GM18870 (cell line): ENCODE results near the gene SH3PXD2B.
"Not testable (repeated sequence)": the region's sequence is repeated elsewhere in the genome, so short reads cannot be mapped to it uniquely, and the experiment has no call there.

Source experiments
- ATAC-seq: cut with Tn5 transposase; IDR thresholded peaks from one replicate; pipeline ENCODE4 v1.9.1; 2021; ENCODE audit warnings: moderate library complexity; ENCODE audit not compliant: unreplicated experiment

The SH3PXD2B gene

DNA sequence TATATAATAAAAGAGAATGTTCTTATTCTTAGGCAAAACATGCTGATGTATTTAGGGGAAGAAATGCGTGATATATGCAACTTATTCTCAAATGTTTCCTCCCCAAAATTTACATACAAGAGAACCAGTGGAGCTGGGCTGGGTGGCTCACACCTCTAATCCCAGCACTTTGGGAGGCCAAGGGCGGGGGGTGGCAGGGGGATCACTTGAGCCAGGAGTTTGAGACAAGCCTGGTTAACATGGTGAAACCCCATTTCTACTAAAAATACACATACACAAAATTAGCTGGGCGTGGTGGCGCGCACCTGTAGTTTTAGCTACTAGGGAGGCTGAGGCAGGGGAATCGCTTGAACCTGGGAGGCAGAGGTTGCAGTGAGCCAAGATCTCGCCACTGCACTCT lies 143.3 kb downstream of the SH3PXD2B start:
- no peak for ATAC-seq

DNA sequence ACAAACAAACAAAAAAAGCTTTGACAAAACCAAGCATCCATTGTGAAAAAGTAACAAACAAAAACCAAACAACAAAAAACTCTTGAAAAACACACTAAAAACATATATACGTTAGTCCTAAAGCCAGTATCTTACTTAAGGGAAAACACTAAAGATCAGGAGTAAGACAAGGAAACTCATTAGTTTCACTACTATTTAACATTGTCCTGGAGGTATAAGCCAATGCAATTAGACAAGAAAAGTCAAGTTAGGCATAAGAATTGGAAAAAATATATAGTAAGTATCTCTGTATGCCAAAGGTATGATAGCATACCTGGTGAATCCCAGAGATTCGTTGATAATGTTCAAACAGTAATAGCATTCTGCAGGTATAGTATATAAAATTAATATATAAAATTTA lies 148.9 kb downstream of the SH3PXD2B start:
- no peak for ATAC-seq

DNA sequence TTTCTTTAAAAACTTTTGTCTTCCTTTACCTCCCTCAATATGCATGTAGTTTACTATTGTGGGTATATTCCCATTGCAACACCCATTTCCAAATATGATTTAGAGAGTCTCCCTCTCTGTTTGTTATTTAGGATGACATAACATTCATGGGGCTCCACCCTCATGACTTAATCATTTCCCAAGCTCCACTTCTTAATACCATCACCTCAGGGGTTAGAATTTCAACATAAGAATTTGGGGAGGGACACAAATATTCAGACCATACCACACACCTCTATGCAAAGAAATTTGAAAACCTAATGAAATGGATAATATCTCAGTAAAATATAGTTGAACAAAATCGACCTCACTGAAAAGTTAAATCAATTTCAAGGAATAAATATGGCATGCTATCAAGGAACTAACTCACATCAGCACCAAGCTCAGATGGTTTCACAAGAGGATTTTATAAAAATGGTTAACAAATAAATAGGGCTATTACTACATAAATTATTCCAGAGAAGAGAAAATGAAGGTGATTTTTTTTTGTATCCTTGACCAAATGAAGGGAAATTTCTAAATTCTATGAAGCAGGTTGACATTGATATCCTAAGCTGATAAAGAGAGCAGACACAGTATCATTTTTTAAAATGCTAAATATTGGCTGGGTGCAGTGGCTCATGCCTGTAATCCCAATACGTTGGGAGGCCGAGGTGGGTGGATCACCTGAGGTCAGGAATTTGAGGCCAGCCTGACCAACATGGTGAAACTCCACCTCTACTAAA lies 150.6 kb downstream of the SH3PXD2B start:
- no peak for ATAC-seq

DNA sequence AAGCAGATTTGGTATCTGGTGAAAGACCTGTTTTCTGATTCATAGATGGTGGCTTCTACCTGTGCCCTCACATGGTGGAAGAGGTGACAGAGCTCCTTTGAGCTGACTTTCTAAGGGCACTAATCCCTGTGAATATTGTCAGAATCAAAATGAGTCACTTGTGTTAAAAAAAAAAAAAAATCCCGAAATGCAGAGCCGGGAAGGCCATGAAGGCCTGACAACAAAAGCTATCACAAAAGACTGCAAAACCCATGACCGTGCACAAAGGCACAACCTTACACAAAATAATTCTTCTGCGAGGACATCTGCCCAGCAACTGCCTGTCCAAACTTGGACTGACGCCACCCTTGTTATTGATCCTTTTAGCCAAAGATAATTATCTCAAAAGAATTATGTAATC lies 151.2 kb downstream of the SH3PXD2B start:
- no peak for ATAC-seq

DNA sequence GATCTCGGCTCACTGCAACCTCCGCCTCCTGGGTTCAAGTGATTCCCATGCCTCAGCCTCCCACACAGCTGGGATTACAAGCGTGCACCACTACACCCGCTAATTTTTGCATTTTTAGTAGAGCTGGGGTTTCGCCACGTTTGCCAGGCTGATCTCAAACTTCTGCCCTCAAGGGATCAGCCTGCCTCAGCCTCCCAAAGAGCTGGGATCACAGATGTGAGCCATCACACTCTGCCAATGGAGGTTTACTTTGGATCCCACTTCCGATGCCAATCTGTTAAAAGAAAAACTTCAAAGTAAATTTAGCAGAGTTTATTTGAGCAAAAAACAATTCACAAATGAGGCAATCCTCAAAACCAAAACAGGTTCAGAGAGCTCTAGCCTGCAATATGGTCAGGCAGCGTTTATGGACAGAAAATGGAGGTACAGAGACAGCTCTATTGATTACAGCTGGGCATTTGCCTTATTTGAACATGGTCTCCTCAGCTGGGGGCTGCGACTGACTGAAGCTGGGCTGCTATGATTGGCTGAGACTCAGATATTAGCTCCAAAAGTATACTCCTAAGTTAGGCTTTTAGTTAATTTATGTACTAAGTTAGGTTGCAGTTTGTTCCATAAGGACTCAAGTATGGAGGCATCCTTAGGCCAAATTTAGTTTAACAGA lies 152.1 kb downstream of the SH3PXD2B start:
- no peak for ATAC-seq

DNA sequence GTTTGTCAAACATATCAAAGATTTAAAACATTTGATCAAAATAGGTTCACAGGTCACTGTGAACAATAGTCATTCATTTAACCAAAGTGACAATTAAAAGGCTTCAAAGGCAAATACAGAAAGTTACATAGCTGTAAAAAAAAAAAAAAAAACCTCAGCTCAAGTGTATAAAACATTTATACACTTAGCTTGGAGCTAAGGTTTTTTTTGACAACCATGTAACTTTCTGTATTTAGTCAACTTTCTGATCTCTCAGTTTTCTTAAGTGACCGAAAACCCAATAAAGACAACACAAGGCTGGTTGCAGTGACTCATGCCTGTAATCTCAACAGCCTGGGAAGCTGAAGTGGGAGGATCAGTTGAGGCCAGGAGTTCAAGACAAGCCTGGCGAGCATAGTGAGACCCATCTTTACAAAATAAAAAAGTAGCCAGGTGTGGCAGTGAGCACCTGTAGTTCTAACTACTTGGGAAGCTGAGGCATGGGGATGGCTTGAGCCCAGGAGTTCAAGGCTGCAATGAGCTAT lies 154.3 kb downstream of the SH3PXD2B start:
- ATAC-seq = no peak

DNA sequence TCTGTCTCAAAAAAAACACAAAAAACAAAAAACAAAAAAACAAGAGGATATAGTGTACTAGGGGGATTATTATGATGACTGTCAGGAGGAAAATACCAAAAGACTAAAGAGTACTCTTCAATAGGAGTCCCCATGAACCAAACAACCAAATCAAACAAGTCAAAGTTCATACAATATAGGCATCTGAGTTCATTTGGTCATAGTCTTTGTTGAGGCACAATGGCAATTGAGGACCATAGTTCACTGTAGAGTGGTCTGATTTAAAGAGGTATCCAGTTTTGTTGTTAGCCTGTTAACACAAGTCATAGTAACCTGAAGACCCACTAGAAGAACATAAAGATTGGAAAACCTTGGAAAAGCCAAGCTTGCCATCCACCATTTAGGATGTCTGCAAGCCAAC lies 159.5 kb downstream of the SH3PXD2B start:
- no peak for ATAC-seq

DNA sequence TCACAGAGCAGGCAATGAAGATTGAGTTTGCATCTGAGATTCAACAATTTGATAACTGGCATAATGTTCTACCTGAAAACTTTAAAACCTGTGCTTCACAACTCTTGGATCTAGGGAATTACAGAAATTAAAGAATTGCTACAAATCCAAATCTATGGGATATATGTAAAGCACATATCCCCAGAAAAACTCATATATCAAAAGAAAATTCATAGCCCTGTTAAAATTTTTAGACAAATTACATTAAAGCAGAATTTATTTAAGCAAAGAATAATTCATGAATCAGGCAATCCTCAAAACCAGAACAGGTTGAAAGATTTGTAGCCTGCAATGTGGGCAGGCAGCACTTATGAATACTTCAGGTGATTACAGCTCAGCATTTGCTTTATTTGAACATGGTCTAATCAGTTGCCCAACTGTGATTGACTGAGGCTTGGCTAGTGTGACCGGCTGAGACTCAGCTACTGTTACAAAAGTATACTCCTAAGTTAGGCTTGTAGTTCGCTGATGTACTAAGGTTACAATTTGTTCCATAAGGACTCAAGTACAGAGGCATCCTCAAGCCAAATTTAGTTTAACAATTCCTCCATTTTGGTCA lies 160.5 kb downstream of the SH3PXD2B start:
- no peak for ATAC-seq

DNA sequence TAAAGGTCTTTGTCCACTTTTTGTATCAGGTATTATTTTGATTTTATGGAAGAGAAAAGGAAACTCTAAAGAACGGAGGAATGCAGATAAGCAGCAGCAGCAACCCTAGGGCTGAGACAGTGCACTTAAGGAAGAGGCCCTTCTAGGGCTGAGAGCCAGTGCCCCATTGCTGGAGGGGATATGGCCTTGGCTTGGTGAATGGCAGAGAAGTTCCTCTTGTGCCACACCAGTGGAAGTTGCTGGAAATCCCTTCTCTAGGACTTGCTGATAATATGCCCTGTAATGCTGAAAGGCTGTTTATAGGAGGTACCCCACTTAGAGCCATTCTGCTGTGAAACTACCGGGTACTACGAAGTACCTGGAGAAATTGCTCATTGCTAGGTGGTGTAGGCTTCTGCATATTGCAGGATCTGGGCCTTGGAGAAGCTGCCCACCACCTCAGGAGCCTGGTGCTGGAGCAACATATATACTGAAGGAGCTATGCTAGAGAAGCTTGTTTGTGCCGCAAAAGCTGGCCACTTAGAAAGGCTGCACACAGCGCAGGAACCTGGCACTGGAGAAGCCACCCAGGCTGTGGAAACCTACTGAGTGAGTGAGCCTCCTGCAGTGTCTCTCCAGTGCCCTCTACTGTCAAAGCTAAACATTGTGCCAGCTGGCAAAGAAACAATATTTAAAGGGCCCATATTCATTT lies 161.1 kb downstream of the SH3PXD2B start:
- peak; percentile 81 for ATAC-seq

DNA sequence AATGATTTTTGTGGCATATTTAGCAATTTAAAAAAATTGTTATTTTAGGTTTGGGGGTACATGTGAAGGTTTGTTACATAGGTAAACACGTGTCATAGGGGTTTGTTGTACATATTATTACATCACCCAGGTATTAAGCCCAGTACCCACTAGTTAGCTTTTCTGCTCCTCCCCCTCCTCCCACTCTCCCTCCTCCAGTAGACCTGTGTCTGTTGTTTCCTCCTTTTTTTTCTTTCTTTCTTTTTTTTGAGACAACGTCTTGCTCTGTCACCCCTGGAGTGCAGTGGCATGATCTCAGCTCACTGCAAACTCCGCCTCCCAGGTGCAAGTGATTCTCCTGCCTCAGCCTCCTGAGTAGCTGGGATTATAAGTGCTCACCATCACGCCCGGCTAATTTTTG lies 162.5 kb downstream of the SH3PXD2B start:
- not testable (repeated sequence) for ATAC-seq

DNA sequence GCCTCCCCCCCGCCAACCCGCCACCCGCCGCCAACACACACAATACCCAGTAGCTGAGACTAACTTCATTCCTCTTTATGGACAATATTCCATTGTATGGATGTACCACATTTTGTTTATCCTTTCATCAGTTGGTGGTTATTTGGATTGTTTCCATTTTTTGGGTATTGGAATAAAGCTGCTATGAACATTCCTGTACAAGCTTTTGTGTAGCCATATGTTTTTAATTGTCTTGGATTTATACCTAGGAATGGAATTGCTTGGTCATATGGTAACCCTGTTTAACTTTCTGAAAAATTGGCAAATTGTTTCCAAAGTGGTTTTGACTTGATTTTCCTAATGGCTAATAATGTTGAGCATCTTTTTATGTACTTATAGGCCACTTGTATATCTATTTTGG lies 165.9 kb downstream of the SH3PXD2B start:
- no peak for ATAC-seq

DNA sequence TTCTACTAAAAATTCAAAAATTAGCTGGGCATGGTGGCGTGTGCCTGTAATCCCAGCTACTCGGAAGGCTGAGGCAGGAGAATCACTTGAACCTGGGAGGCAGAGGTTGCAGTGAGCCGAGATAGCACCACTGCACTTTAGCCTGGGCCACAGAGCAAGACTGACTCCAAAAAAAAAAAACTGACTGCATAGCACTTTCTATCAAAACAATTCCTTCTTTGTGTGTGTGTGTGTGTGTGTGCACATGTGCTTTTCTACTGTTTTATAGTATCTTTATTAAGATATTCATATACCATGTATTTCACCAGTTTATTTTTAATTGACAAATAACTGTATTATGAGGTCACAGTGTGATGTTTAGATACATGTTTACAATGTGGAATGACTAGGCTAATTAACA lies 167.2 kb downstream of the SH3PXD2B start:
- ATAC-seq = not testable (repeated sequence)

DNA sequence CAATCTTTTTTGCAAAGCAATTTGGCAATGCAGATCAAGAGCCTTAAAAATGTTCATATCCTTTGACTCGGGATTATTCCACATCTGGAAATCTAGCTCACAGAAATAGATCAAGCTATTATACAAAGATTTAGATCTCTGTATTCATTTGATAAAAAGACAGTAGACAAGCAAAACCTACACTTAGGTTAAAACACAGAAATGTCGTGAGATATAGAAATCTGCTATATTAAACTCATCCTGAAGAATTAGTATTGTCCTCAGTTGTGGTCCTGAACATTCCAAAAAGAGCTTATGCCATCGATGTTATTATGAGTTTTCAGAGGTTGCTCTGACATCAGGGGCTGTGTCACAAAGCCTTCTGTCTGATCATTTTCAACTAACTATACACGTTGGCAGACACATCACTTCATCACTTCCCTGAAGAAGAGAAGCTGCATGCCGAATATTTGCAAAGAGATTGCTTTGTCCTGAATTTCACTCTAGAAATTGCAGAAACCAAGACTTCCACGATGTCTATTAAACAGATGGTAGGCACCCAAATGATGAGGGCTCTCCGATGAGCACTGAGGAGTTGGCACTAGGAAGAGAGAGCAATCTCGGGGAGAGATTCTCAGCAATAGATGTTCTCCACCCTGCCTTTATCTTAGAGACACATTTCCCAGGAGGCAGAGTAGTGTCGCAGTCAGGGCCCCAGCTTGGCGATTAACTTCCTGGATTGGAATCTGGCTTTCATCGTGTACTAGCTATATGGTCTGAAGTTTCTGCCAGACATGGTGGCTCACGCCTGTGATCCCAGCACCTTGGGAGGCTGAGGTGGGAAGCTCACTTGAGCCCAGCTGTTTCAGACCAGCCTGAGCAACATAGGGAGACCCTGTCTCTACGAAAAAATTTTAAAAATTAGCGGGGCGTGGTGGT lies 168.8 kb downstream of the SH3PXD2B start:
- no peak for ATAC-seq

DNA sequence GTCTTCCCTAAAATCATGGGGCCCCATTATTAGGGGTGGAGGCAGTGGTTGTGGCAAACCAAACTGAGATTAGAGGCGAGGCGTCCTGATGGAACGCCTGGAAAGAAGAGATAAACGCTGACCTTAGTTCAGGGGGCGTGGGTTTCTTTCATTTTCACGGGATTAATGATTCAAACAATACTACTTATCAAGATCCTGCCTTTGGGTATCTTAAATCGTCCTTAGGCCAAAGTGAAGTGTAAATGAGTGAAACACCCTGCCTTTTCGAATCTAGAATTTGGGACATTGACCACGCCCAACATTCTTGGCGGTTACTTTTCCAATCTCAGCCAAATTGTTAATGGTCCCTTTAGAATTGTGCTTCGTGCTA lies 169.7 kb downstream of the SH3PXD2B start:
- ATAC-seq = no peak

DNA sequence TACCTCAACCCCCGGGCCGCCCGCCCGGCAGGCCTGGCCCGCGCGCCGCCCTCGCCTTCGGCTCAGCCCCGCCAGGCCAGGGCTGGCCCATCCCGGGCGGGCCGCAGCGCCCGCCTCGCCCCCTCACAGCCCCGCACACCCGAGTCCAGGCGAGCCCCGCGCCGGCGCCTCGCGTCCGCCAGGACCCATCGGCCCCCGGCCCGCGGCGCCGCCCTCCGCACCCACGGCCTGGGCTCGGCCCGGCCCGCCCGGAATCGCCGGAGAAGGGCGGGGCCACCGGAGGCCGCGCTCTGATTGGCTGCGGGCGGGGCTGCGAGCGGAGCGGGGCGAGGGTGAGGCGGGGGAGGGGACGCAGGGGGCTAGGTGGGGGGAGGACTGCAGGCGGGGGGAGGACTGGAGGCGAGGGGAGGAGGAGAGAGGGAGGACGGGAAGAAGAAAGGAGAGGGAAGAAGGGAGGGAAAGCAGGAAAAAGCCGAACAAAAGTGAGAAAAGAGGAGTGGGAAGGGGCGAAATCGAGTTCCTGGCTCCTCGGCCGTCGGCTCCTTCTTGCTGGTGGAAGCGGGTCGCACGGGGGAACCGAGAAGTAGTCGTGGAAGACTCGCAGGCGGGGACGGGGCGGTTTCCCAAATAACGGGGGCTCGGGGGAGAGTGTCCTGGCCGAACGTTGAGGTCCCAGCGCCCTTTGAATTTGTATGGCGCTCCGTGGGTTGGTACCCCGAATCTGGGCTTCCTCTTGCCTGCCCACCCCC lies 170.3 kb downstream of the SH3PXD2B start:
- peak; percentile 39 for ATAC-seq

DNA sequence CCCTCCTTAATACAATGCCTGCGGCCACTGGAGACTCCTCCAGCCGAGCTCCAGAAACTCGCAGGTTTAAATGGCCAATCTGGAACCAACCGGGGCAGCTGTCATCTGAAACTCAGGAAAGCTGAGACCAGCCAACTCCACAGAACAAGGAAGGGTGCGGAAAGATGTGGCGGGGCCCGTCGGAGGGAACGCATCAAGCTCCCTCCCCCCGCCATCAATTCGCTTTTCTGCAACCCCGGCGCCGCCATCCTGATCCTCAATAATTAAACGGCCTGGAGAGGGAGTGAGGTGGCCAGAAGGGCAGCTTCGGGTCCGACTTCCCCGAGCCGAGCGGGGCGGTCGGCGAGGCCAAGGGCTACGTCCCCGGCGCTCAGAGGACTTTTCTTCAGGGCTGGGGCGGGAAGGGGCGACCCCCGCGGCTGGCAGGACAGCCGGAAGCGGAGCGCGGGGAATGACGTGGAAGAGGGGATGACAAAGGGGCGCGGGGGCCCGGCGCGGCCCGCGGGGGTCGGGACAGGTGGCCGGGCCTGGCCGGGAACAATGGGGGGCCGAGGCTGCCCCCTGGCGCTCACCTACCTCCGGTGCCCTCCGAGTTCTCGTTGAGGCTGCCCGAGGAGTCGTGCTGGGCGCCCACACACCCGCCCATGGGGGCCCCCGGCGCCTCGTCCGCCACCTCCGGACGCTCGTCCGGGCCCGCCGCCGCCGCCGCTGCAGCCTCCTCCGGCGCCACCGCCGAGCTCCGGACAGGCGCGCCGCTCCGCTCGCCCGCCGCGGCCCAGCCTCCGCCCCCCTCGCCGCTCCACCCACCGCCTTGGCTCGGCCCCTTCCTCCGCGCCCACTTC lies 171.1 kb downstream of the SH3PXD2B start, which contains the start of gene UBTD2:
TSS of gene UBTD2 (minus strand) at position 745 of the 842 bp plus-strand sequence. CDS start at position 646, 99 bp downstream.
- ATAC-seq = peak; percentile 73

DNA sequence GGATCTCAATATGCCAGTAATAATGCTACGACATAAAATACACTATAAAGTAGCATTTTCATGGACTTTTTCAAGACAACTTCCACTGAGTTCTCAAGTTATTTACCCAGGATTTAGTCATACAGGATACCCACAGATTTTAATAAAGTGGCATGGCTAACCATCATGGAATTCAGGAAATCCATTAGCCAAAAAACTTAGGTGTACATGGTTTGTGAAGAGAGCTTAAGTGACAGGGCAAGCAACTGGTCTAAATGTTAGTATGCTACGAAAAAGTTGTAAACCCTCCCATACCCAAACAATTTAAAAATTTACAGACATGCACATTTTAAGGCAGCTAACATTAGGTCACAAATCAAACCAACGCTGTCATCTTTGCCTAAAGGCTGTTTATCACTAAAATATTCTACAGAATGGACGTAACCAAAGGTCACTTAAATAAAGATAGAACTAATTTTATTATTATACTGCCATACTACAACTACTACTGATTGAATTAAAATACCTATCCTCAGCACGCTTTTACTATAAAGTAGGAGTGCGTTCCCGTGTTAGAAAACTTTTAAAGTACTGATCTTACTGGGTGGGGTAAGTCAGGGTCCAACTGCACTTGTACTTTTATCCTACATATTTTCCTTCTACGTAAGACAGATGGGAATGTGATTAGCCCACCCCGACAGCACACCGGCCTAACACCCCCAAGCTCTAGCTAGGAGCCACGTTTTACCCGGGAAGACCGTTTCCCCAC lies 171.9 kb downstream of the SH3PXD2B start:
- ATAC-seq = no peak

DNA sequence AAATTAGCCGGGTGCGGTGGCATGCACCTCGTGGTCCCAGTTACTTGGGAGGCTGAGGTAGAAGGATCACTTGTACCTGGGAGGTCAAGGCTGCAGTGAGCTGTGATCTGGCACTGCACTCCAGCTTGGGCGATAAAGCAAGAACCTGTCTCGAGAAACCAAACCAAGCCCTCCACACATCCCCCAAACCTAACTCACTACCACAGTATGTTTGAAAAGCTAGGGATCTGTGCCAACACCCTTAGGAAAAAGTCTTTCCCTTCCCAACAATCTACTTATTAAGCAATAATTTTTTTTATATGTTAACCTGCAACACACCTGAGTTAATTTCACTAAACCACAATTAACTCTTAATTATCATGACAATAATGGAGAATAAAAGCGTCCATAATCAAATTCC lies 173.0 kb downstream of the SH3PXD2B start:
- no peak for ATAC-seq
